Measurements from ENCODE around the gene EGFR.

Gene EGFR

DNA sequence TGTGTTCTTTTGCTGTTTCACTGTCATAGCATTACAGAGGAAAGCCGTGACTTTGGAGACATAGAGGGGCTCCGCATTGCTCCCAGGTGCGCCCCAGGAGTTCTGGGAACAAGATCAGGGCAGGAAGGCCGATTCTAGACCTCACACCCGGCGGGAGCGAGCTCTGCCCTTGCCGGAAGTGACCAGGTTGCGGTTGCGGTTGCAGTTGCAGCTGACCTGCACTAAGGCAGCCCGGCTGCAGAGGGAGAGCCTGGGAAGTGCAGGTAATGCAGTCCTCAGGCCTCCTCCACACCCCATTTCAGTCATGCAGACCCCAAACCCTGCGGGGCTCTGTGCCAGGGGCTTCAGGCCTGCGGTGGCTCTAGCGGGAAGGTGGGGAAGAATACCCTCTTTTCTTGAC is 216.3 kb downstream of the EGFR start:
- DNase-seq = no peak

DNA sequence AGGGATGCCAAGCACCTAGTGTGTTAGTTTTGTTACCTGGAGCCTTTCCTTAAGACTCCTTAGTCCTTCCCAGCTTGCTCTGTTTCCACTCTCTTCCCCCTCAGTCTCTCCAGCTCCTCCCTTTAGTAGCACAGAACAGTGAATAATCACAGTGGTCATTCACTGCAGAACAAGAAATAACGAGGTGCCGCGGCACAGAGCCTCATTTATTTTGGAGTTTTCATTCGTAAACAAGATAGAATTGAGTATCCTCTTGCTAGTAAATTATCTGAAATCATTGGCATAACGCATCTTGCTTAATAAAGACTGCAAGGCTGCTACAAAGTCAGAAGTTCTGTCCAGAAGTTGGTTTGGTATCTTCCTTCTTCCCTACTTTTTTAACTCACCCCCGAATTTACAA is 217.0 kb downstream of the EGFR start:
- DNase-seq = no peak

DNA sequence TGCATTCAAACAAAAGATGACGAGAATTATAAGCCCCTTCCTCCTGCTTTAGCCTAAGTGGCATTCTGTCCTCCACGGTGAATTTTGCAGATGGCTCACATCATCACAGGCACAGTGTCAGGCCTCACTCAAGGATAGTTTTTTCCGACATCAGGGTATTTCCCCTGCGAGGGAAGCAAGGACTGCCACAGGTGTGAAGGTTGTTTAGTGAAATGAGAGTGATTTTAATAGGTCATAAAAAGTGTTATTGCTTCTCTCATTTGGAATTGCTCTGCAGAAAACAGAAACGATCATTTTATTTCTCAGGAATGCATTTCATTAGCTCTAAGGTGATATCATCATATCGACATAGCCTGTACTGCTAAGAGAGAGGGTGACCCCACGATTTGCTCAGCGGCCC is 217.7 kb downstream of the EGFR start:
- no peak for DNase-seq

DNA sequence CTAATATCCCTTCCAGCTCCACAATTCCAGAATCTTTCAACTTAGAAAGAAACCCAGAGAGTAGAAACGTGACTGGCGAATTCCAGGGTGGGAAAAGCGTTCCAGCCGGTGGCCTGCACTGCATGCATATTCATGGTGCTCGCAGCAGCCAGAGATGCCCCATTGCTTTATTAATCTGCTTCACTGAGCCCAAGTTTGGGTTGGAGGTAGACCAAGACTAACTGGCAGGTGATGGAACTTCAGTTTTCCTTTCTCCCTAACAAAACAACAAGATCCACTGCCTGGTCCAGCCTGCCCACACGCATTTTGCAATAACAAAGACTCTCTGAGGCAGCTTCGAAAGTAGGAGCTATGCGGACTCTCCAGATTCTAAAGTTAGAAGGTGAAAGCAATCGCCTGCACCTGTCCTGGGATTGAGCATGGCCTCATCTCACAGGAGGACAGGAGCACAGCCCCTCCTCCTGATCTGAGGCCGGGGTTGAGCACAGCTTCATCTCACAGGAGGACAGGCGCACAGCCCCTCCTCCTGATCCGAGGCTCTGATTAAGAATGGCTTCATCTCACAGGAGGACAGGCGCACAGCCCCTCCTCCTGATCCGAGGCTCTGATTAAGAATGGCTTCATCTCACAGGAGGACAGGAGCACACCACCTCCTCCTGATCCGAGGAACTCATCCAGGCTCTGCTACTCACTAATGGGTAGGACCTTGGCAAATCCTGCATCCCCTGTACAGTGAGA is 218.5 kb downstream of the EGFR start:
- no peak for DNase-seq

DNA sequence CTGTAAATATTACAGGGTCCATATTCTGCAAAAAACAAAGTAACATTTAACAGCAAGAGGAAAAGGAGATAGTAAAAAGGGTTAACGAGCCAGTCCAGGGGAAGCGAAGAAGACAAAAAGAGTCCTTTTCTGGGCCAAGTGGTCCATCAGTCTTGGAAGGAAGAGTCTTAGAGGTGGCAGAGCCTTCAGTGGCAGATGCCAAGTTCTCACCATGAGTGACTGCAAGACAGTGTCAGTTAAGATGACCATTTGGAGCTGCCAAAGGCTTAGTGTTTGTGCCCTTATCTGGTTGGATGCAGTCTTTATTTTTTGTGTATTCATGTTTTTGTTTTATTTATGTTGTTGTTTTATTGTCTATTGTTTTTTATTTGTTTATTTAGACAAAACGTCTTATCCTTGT is 220.6 kb downstream of the EGFR start:
- no peak for DNase-seq

DNA sequence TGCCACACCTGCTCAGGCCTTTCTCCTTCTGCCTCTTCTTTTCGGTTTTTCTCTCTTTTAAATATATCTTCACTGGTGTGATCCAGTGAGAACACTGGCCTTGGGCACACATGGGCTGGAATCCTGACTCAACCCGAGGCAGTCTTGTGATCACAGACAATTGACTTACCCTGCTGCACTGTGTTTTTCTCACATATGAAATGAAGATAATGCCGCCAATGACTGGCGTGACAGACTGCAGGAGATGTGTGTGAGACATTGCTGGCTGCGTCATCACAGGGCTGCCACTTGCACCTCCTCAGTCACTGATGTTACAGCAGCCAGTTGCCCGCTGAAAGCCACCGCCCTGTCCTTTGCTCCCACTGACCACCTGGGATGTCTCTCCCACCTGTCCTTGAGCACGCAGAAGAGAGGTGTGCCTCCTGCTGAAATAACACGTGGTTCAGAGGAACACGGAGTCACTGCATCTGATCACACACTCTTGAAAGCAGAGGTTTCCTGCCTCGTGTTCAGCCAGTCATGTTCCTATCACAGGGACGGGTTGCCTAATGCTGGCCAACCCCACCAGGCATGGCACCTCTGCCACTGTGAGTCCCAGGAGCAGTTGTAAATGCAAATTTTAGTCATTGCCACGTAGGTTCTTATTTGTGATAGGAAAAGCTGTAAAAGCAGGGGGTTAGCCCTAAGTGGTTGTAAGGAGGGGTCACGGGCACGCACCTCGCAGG is 221.8 kb downstream of the EGFR start:
- no peak for DNase-seq

DNA sequence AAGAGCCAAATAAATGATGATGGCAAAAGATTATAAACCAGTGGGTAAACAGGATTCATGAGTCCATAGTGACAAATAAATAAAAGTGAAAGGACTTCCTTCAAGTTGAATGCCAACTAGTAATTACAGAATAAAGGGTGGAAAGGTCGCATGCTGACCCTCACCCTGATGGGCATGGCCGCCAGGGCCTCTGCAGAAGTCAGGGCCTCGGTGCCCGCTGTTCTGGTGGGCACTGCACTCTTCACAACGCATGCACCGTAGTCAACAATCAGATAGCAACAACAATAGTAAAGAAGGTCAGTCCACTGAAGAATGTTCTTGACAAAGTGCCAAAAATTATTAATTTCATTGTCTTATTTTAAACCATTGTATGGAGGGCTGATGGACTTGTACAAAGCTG is 223.1 kb downstream of the EGFR start:
- no peak for DNase-seq

DNA sequence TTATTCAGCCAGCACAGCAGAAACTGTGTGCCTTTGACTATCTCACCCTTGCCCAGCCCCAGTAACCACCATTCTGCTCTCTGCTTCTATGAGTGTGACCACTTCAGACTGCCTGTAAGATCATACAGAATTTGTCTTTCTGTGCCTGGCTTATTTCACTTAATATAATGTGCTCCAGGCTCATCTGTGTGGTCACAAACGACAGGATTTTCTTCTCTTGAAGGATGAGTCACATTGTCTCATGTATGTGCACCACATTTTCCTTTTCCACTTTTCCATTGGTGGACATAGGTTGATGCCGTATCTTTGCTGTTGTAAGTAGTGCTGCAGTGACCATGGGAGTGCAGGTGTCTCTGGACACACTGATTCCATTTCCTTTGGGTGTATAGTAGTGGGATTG is 223.8 kb downstream of the EGFR start:
- DNase-seq = no peak

DNA sequence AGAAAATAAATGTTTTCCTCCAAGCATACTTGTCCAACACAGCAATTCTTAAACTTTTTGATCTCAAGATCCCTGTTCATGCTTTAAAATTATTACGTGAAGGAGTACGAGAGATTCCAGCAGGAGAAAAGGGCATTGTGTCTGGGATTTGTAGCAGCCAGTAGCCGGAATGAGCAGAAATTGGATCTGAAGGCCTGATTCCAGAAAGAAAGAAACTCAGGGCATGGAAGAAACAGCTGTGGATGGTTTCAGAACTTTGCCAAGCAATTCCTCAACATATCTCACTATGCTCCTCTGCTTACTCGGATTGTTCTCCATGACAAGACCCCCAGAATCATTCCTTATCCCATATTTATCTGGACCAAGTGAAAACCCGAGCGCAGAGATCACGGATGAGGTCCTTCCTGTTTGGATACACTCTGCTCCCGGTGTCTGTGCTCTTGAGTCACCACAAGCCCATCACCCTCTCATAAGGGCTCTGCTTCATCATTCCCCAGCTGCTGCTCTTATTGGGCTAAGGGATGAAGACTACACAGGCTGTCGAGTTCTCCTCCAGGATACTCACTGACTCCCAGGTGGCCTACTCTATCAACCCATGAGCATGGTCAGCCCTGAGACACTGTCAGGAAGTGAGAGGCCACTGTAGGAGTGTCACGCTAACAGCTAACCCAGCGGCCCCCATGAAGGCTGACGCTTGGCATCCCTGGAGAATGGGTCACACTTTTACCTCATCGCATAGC is 225.4 kb downstream of the EGFR start:
- no peak for DNase-seq

DNA sequence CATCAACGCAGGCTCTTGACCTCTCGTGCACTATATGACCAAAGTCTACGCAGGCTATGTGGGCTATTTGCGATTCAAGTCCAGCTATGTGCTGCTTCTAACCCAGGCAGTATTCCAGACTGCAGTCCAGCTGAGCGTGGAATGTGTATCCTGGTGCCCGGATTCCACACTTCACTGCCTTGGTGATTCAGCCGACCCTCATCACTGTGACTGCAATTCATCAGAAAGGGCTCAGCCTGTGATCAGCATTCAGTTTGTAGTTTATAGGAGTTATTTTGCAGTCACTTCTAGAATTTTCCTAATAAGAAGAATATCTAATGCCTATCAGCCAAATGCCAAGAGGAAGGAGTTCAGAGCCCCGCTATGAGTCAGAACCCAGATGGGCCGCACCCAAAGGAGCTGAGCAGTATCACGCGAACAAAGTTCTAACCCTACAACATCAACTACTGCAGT is 226.5 kb downstream of the EGFR start:
- DNase-seq = no peak

DNA sequence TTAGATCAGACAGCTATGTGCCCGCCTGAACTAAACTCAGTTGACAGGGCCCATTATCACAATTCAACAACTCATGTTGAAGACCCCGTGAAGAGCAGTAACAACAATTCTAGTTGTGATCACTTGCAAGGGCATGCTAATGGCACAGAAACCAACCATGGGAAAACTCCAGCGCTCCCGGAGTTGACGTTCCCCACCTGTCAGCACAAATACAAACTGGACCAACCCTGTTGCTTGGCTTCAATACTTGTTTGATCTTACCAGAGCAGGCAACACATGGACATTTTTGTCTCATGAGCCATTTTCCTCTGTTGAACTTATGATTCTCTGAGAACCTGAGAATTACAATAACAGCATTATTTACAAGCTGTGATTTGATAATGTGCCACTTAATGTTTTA is 227.4 kb downstream of the EGFR start:
- no peak for DNase-seq

DNA sequence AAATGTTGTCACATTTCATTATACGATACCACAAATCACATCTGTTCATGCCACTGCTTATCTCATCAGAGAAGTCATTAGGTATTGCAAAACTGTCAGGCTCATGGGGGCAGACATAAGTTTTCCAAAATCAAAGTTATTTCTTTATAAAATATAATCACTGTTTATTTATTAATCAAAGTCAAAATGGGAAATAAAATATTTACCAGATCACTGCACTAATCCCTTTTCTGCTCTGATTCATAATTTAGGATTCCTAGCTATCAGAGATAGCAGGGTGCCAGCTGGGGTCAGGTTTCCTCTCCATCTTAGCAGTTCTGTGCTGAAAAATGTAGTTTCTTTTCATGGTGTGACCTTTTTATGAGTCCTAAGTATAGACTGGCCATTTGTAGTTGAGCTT is 228.6 kb downstream of the EGFR start:
- DNase-seq = no peak

DNA sequence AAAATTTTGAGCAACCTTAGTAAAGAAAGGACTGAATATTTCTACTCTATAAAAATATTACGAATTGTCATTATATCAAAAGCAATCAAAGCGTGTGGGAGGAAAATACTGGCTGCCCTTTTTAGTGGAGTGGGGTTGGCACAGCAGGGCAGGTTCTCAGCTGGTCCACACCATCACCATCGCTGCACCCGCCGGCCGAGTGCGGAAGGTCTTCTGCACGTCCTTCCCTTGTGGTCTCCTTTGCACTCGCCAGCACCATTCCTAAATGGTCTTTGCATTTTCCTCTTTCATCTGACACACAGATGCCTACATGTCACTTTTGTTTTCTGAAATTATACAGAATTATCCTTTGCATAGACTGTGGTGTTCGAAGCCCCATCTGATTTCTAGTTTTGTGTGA is 229.7 kb downstream of the EGFR start:
- no peak for DNase-seq

DNA sequence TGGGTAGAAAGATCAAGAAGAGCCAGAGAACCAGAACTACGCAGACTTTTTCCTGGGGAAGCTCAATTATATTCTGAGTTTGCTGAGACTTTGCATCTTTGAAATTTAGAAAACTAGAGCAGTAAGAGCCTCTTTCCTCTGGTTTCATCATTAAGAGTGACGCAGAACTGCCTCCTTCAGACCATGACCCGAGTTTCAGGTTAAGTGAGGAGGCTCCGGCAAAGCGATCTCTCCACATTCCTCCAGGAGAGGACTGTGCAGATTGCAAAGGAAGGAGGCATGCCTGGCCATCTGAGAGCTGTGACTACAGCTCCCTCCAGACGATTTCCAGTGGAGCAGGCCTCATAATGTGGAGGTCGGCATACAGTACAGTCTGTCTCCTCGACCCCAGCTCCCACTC is 230.5 kb downstream of the EGFR start:
- no peak for DNase-seq

DNA sequence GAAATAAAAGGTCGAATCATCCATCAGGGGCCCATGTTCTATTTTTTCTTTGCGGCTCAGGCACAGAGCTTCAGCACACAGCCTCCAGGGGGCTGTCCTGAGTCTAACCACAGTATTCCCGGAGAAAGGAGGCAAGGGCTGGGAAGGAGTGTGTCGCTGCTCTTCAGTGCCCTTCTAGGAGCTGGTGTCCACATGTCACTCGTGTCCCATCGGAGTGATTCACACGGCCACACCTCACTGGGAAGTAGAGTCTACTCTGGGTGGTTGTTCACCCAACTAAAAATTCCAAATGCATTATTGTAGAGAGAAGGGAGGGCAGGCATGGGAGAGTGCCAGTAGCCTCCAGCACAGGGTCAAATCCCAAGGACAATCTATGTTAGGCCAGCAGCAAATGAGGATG is 231.5 kb downstream of the EGFR start:
- DNase-seq = no peak

DNA sequence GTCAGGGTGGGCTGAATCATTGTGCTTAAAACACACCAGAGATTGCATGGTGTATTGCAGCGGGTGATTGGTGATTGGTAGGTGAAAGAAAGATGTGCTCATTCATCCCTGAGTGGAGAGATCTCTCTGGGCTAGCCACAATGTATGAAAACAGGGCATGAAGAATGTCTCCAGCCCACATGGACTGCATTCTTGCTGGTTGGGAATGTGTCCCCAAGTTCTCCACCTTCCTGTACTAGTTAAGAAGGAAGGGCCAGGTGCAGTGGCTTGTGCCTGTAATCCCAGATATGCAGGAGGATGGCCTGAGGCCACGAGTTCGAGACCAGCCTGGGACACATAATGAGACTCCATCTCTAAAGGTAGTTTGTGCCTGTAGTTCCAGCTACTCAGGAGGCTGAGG is 232.5 kb downstream of the EGFR start:
- no peak for DNase-seq

DNA sequence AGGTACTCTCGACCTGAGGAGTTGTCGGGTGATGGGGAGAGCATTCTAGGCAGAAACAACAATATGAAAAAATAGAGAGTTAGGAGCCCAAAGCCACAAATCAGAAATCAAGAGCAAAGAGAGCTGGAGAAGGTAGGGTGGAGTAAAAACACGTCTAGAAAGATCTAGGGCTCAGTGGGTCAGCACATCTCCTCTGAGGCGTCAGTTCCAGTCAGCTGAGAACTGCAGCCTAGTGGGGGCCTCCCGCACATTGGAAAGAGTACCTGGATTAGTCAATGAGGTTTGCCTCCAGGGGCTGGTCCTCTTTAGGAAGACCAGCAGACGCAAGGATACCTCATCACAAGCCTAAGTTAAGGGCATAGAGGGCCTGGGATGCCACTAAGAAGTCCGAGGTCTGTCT is 233.1 kb downstream of the EGFR start:
- no peak for DNase-seq

DNA sequence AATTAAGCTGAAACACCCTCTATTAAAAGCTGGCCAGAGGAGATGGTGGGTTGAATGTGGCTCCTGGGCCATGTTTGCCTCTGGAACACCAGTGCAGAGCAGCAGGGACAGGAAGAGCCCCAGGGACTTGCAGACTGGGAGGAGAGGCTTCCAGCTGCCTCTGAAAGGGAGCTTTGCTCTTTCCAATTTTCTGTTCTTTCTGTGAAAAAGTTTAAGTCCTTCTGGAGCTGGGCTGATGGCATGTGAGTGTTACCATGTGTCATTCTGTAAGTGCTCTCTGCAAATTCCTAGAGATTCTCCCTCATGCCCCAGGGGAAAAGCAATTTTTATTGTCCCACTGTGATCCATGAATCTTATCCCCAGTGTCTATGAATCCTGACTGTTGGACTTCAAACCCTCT is 233.6 kb downstream of the EGFR start:
- DNase-seq = no peak

DNA sequence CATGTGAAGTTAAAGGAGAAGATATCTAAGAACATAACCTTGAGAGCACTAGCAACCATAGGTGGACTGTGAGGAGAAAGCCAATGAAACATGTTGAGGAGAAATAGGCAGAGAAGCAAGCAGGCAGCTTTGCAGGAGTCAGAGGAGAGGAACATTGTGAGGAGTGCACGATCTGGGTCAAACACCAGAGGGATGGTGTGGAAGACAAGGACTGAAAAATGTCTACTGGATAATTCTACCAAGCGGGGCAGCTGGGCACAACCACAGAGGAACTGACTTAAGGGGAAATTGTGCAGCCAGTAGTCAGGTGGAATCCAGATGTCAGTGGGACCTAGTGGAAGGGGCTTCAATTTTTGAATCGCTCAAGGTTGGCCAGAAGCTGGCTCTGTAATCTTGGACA is 234.4 kb downstream of the EGFR start:
- no peak for DNase-seq

DNA sequence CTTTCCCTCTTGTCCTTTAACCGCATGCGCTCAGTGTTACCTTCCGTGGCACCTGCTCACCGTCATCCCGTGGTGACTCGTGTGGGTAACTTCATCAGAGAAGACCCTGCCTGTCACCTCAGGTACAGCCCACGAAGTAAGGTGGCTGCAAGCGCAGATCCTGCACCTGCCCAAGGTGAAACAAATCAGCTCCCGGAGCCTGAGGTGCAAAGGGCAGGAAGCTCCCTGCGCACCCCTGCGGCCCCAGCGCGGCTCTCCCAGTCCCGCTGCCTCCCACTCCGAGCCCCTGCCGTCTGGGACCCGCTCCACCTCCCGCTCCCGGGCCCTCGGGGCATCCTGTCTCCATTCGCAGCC is 235.4 kb downstream of the EGFR start:
- DNase-seq = no peak

DNA sequence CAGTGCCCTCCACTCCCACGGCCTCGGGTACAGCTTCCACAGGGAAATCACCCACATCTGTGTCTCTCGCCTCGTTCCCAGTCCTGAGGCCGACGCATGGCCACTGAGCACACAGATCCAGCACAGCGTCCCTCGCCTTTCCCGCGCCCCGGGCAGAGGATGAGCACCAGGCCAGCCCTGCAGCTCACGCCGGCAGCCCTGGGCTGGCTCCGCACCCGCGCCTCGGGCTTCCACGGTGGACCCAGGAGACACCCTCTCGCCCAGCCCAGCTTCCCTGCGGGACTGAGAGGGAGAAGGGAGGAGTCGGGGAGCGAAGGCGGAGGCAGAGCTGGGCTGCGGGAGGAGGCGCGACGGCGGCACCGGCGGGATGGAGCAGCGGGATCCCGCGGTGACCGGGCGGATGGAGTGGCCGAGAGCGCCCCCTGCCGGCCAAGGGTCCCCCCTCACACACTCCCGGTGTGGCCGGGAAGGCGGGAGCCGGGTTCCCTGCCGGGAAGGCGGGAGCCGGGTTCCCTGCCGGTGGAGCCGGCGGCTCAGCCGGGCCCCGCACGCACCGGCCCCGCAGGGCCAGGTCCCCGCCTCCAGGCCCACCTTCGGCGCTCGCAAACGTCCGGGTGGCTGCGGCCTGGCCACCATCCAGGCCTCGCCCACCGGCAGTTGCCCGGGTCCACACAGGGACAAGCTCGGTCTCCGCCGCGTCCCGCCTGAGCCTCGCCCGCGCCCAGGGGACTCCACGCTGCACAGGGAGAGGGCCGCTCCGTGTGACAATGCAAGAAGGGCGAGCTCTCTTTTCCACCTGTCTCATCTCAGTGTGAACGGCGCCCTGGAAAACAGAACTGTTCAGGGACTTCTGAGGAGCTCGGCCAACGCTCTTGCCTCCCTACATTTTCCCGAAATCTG is 236.0 kb downstream of the EGFR start:
- DNase-seq = no peak

DNA sequence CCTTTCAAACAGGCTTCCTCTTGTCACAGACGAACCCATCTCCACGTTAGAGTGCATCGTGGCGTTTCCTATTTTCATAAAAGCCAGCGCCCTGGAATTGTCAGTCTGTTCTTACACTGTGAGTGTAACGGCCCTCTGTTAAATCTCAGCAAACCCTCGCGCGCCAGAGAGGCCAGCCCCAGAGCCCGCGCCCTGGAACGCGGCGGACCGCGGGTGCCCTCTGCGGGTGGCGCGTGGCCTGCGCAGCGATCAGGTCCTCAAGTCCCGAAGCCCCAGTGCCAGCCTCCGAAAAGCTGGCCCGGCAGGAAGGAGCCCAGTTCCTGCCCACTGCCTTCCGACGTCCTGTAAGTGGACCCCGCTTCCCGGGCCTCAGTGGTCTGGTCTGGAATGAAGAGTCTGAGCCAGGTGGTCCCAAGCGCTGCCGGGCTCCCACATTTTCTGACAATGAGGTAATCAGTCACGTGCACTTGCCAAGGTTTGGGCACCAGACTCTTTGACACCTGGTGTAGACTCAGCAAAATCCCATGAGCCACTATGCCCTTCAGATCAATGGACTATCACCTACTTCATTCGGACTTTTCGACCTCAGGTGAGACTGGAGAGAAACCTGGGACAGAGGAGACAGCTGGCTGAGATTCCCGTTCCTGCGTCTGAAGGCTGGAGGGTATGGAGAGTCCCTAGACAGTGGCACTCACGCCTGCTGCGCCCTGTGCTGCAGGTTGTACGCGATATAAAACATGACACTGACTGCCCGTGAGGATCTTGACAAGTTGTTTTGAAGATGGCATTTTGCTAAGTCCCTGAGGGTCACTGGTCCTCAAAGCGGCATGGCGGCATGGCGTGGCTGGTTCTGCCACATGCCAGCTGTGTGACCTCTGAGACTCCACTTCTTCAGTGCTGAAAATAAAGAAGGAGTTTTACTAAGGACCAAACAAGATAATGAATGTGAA is 237.0 kb downstream of the EGFR start:
- DNase-seq = no peak

All from AML-193 (cell line).